ENCODE results near the gene FEM1C. TPM values are rescaled to one million over a fixed set of nuclear protein-coding genes. Genes with fewer than 3 reads are reported as not detected.

Gene FEM1C
- polyA plus RNA-seq, 1 donor (not counting 4 experiments of a cell fraction or from before 2014, with no cell fraction given) = 11.9 TPM

DNA sequence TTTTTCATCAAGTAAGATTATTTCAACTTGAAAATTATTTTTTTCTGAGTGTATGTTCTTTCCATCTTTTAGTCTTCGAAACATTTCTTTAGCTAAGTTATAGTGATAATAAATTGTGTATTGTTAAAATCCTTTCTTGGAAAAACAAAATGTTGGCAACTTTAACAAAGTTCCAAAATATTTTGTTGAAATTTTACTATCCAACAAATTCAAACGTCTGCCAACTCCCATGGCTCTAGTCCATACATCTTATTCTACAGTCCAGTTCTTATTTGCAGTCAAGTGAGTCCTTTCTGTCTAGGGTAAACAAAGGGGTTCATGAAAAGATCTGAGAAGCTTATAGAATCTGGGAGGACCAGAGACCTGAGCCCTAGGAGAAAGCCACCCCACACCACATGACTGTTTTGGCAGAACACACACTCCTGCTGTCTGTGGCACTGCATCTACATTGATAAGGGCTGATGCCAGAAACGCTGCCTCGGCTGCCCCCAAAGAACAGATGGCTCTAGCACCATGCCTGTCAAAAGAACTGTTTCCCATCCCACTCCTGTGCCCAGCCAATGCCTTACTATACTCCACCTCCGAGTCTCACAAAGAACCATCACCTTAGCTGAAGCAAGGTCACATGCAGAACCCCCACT lies 47.5 kb downstream of the FEM1C start:
- no peaks in the 10 kb centered on the region for H3K36me3 ChIP-seq (ENCODE audit: control insufficient read depth in 2 of 2, extremely low read depth in 1 of 2, insufficient read depth in 2 of 2, low read length in 2 of 2)
- H3K4me1 ChIP-seq (ENCODE audit: control insufficient read depth, extremely low read depth, insufficient read depth, low read length) = no peaks in the 10 kb centered on the region
- no peak overlapping the region for H3K4me2 ChIP-seq (ENCODE audit: control insufficient read depth, extremely low read depth, insufficient read depth, low read depth, low read length)
- H4K20me1 ChIP-seq (ENCODE audit: control insufficient read depth, extremely low read depth, insufficient read depth, low read length) = no peaks in the 10 kb centered on the region
- TF ChIP-seq EZH2 (IDR thresholded peaks at IDR 0.05; ENCODE audit: low read length) = no peak
- TF ChIP-seq, protein P1, sequence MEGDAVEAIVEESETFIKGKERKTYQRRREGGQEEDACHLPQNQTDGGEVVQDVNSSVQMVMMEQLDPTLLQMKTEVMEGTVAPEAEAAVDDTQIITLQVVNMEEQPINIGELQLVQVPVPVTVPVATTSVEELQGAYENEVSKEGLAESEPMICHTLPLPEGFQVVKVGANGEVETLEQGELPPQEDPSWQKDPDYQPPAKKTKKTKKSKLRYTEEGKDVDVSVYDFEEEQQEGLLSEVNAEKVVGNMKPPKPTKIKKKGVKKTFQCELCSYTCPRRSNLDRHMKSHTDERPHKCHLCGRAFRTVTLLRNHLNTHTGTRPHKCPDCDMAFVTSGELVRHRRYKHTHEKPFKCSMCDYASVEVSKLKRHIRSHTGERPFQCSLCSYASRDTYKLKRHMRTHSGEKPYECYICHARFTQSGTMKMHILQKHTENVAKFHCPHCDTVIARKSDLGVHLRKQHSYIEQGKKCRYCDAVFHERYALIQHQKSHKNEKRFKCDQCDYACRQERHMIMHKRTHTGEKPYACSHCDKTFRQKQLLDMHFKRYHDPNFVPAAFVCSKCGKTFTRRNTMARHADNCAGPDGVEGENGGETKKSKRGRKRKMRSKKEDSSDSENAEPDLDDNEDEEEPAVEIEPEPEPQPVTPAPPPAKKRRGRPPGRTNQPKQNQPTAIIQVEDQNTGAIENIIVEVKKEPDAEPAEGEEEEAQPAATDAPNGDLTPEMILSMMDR (optimal IDR thresholded peaks at IDR 0.05 in 1 of 3, IDR thresholded peaks at IDR 0.05 in 1 of 3, conservative IDR thresholded peaks at IDR 0.05 in 1 of 3; ENCODE audit: extremely low read depth in 1 of 3, insufficient read depth in 2 of 3, low read length in 3 of 3) = no peak
- no peak overlapping the region for H3K27ac ChIP-seq (ENCODE audit: control insufficient read depth, insufficient read depth, low read length)
- H3K79me2 ChIP-seq (ENCODE audit: control insufficient read depth, insufficient read depth, low read length) = no peaks in the 10 kb centered on the region
- no peak for DNase-seq (ENCODE audit: low read depth, low spot score)
- no peak for FAIRE-seq
- no peaks in the 10 kb centered on the region for H3K9me3 ChIP-seq (ENCODE audit: control insufficient read depth, low read depth, low read length)
- H3K9ac ChIP-seq (ENCODE audit: control insufficient read depth, extremely low read depth, insufficient read depth, low read length) = no peak overlapping the region
- dilution Hi-C loops (cut with MboI; ENCODE audit: extremely low pct_ligation_motif_present, low sequenced_read_pairs) = no loop called here
- H3K27me3 ChIP-seq (ENCODE audit: control insufficient read depth, extremely low read depth, insufficient read depth, low read length) = no peaks in the 10 kb centered on the region
- H3K4me3 ChIP-seq (ENCODE audit: control insufficient read depth in 2 of 3, extremely low read depth in 1 of 3, insufficient read depth in 2 of 3, low read depth in 1 of 3, low read length in 3 of 3) = no peak overlapping the region
- H2AFZ ChIP-seq (ENCODE audit: control insufficient read depth, low read length) = no peak overlapping the region
- no peaks in the 10 kb centered on the region for H3K9me1 ChIP-seq (ENCODE audit: control insufficient read depth, extremely low read depth, insufficient read depth, low read length)

DNA sequence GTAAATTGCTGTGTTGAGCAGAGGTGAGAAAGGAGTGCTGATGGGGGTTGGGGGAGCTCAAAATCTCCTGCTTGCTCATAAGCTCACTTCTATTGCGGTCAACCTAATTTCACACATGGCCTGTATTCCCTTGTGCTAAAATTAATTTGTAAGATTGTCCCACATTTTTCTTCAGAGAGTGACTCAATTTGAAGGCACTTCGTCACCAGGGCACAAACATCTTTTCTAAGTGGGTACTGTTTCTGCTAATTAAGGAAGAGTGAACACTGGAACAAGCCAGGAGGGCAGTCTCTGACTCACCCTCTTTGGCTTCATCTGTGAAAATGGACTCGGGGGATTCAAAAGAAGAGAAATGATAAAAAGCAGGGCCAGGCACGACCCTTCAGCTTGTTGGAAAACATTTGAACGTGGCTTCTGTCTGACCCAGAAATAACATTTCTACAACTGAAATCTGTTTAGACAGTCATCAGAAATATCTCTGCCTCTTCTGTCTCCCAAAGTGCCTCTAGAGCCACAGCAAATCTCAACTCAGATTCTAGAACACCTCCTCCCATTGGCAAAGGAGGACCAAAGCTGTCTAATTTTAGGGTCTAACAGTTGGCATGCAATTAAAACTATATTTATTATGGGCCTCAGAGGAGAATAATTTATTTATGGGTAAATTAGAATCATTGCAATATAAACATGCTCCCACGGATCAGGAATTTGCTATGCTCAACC lies 49.8 kb downstream of the FEM1C start:
- DNase-seq (ENCODE audit: low read depth, low spot score) (no peak), FAIRE-seq (no peak)
- Histone ChIP-seq H3K4me3 (ENCODE audit: control insufficient read depth in 2 of 3, extremely low read depth in 1 of 3, insufficient read depth in 2 of 3, low read depth in 1 of 3, low read length in 3 of 3) (no peak overlapping the region), H3K36me3 (ENCODE audit: control insufficient read depth in 2 of 2, extremely low read depth in 1 of 2, insufficient read depth in 2 of 2, low read length in 2 of 2) (no peaks in the 10 kb centered on the region), H3K27ac (ENCODE audit: control insufficient read depth, insufficient read depth, low read length) (no peak overlapping the region), H3K9me1 (ENCODE audit: control insufficient read depth, extremely low read depth, insufficient read depth, low read length) (no peaks in the 10 kb centered on the region), H4K20me1 (ENCODE audit: control insufficient read depth, extremely low read depth, insufficient read depth, low read length) (no peaks in the 10 kb centered on the region), H3K4me1 (ENCODE audit: control insufficient read depth, extremely low read depth, insufficient read depth, low read length) (no peaks in the 10 kb centered on the region), H2AFZ (ENCODE audit: control insufficient read depth, low read length) (no peak overlapping the region), H3K79me2 (ENCODE audit: control insufficient read depth, insufficient read depth, low read length) (no peaks in the 10 kb centered on the region), H3K27me3 (ENCODE audit: control insufficient read depth, extremely low read depth, insufficient read depth, low read length) (no peaks in the 10 kb centered on the region), H3K9me3 (ENCODE audit: control insufficient read depth, low read depth, low read length) (no peaks in the 10 kb centered on the region), H3K9ac (ENCODE audit: control insufficient read depth, extremely low read depth, insufficient read depth, low read length) (no peak overlapping the region), H3K4me2 (ENCODE audit: control insufficient read depth, extremely low read depth, insufficient read depth, low read depth, low read length) (no peak overlapping the region)
- TF ChIP-seq, protein P1 (optimal IDR thresholded peaks at IDR 0.05 in 1 of 3, IDR thresholded peaks at IDR 0.05 in 1 of 3, conservative IDR thresholded peaks at IDR 0.05 in 1 of 3; ENCODE audit: extremely low read depth in 1 of 3, insufficient read depth in 2 of 3, low read length in 3 of 3) = no peak
- no peak for TF ChIP-seq EZH2 (IDR thresholded peaks at IDR 0.05; ENCODE audit: low read length)
- dilution Hi-C loops (cut with MboI; ENCODE audit: extremely low pct_ligation_motif_present, low sequenced_read_pairs) = no loop called here
